ENCODE data around the gene HOXB5.

Gene HOXB5

GRCh38 chr17:48554412-48555257 is 38.9 kb downstream of the HOXB5 start:
- no peak for DNase-seq (ENCODE audit: extremely low spot score, insufficient read length, low read depth)
- no peak for FAIRE-seq

GRCh38 chr17:48553826-48554225 is 39.8 kb downstream of the HOXB5 start:
- FAIRE-seq, result no peak
- no peak for DNase-seq (ENCODE audit: extremely low spot score, insufficient read length, low read depth)

DNA sequence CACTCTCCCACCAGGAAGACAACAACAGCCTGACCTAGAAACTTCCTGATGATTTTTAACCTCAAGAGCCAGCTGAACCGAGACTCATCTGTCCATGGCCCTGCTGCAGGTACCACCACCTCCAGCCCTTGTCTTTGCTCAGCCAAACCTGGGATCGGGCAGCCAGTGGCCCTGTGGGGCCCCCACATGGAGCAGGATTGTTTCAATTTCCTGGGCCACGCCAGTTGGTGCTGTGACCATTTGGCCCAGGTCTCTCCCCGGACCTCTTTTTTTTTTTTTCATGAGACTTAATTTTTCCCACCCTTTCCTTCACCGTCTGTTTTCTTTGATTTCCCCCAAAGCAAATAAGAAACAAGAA is 40.4 kb downstream of the HOXB5 start:
- FAIRE-seq (no peak), DNase-seq (ENCODE audit: extremely low spot score, insufficient read length, low read depth) (no peak)

GRCh38 chr17:48552466-48553189 is 41.0 kb downstream of the HOXB5 start:
- no peak for FAIRE-seq
- DNase-seq (ENCODE audit: extremely low spot score, insufficient read length, low read depth), result no peak

- no peak for FAIRE-seq
- DNase-seq (ENCODE audit: extremely low spot score, insufficient read length, low read depth), result no peak
These were observed 41.7 kb downstream of the HOXB5 start for GRCh38 chr17:48551596-48552465.

- no peak for DNase-seq (ENCODE audit: extremely low spot score, insufficient read length, low read depth)
- FAIRE-seq, result no peak
These were observed 42.4 kb downstream of the HOXB5 start for GRCh38 chr17:48551214-48551555.

DNA sequence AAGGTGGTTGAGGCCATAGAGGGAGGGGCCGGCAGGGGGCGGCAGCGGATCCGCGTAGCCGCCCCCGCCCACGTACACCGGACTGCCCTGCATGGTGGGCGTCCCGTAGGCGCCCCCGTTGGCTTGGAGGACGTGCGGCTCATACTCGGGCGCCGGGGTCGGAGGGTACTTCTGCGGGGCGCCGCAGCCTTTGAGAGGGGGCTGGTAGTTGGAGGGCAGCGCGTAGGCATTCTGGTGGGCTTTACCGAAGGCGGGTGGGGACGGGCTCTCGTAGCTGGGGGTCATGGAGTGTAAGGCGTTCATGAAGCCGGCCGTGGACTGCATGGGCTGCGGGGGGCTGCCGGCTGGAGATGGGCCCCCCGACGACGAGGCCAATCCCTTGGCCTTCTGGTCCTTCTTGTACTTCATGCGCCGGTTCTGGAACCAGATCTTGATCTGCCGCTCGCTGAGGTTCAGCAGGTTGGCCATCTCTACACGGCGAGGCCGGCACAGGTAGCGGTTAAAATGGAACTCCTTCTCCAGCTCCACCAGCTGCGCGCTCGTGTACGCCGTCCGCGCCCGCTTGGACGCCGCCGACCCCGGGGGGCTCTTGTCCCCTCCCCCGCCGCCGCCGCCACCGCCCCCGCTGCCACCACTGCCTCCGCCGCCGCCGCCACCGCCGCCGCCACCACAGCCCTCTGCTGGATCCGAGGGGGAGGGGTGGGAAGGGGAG is 42.9 kb downstream of the HOXB5 start:
- FAIRE-seq (no peak), DNase-seq (ENCODE audit: extremely low spot score, insufficient read length, low read depth) (no peak)

DNA sequence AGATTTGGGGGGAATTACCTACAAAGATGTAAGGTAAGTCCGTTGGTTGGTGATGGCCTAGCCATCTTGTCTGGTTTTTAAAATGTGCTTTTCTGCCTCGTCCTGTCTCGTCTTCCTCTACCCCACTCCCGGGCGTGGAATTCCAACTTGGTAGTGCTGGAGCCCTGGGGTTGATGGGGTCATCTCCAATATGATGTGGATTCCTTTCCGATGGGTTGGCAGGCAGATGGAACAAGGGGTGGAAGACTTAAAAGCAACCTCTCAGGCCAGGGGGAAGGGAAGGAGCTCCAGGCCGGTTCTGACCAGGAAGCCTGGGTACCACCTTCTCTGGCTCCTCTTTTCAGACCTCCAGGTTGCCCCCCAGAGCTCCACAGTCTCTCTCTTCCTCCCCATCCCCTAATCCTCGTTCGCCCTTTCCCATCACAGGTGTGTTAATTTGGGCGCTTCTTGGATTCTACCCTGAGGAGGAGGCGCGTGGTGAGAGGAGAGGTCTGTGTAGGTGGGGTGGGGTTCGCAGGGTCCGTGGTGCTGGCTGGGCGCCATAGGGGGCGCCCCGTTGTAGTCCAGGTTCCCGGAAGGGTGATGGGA is 43.6 kb downstream of the HOXB5 start:
- FAIRE-seq (no peak), DNase-seq (ENCODE audit: extremely low spot score, insufficient read length, low read depth) (no peak)

DNA sequence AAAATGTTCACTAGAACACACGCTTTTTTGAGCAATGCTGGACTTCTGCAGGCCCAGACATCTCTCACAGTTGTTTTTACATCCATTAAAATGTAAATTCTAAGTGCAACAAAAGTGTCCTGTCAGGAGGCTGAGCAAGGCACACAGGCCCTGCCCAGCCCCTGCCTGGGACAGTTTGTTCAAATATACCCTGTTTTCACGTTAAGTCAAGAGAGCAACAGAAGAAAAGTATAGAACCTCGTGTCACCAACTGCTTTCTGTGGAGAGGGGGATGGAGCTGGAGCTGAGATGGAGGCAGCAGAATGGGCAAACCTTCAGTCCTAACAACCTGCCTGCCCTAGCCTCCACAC is 44.3 kb downstream of the HOXB5 start:
- DNase-seq (ENCODE audit: extremely low spot score, insufficient read length, low read depth), result no peak
- FAIRE-seq, result no peak

- DNase-seq (ENCODE audit: extremely low spot score, insufficient read length, low read depth) (no peak), FAIRE-seq (no peak)
These were observed 44.9 kb downstream of the HOXB5 start for GRCh38 chr17:48548523-48549280.

GRCh38 chr17:48547808-48548522 is 45.6 kb downstream of the HOXB5 start:
- no peak for FAIRE-seq
- no peak for DNase-seq (ENCODE audit: extremely low spot score, insufficient read length, low read depth)

DNA sequence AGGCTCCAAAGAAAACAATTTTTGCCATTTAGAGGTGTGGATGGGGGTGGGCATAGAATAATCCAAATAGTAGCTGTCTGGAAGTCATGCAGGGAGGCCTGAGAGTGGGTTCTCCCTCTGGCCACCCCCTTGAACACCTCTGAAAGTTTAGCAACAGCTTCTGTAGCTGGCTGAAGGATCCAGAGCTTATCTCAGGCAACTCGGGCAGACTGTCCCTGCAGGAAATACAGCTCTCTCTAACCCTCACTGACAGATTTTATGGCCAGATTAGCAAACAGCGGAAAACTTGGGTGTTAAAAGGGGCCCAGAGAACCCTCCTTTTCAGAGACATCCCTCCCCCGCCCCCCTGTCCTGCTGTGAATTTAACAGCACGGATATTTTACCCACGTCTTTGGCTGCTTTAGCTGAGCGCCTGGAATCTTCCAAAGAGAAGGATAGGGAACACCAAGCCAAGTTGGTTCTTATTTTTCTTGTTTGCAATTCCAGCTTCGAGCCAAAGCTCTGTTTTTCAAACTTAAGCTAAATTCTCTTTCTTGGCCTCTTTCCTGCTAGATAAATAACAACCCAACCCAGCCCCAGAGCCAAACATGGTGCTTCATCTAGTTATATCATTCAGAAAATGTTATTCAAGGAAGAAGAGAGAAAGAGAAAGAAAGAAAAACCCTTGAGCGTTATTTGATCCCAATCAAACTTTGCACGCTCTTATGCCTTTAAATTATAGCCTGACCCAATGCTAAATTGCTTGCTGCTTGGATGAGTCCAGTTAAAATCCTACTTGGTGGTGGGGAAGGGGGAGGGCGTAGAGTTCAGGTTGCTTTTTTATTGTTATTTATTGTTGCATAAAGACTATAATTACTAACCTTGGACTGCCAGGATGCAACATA is 46.4 kb downstream of the HOXB5 start:
- DNase-seq (ENCODE audit: extremely low spot score, insufficient read length, low read depth), result no peak
- no peak for FAIRE-seq

DNA sequence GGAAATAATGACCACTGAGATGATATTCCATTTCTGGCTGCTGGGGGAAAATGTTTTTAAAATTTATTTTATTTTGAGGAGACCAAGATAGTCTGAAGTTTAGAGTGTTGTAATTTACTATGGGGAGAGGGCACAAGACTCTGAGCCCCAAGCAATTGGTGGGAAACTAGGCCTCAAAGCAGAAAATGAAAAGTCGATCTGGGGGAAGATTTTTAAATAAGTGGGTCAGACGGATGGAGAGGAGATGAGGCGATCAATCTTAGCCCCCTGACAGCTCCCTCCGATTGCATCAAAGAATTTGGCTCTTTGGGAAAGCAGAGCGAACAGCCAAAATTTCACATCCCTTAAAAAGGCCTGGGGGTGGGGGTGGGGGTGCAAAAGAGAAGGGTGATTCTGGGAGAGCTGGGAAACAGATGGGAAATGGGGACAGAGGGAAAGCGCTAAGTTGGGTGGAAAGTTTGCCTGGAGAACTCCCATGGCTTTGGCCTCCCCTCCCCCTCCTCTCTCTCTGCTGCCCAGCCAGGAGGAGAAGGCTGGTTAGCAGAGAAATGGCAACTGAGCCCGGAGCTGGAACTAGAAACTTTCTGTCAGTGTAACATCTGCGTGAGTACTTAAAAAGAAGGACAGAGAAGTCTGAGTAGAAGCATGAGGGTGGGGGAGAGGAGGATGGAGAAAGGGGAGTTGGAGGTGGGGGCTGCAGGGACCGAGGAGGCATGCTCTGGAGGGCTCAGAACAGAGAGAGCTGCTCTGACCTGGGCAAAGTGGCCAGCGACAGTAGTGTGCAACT is 47.2 kb downstream of the HOXB5 start:
- FAIRE-seq, result no peak
- DNase-seq (ENCODE audit: extremely low spot score, insufficient read length, low read depth), result no peak

DNA sequence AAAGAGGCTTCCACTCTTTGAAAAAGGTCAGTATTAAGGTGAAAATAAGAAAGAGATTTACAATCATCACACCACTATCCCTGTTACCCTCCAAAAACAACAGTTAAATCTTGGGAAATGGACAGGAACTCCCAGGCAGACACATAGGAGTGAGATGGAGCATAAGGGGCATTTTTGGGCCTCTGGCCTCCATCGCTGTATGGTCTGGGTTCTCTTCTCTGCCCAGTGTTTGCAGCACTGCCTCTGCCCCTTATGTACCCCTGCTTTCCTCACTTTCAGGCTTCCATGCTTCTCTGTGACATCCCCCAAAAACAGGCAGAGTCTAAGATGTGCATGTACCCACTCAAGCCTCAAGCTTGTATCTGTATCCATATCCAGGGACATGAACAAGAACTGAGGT is 48.0 kb downstream of the HOXB5 start:
- FAIRE-seq (no peak), DNase-seq (ENCODE audit: extremely low spot score, insufficient read length, low read depth) (no peak)

DNA sequence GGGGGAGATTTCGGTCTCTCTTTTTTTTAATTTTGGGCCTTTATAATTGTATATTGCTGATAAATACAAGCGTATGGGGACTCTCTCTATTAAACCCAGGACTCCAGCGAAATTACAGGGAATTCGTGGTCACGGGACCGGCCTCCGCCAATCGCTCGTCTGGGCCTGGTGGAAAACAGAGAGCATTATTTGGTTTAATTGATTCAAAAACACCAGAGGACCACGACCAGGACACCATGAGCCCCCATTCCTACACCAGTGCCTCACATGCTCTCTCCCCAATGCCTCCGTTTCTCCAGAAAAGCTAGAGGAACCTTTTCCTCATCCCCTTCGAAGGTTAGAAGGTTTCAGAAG is 48.6 kb downstream of the HOXB5 start, which contains the start of gene HOXB2:
Gene HOXB2 (minus strand): TSS at position 88 of the 354 bp plus-strand sequence. CDS start 198 bp downstream, outside the sequence.
- DNase-seq (ENCODE audit: extremely low spot score, insufficient read length, low read depth) (no peak), FAIRE-seq (no peak)

GRCh38 chr17:48544349-48545021 is 49.1 kb downstream of the HOXB5 start:
- FAIRE-seq, result no peak
- no peak for DNase-seq (ENCODE audit: extremely low spot score, insufficient read length, low read depth)

Measured in GM18507 (cell line).